ENCODE data around the gene CRLF3. TPM values are rescaled to one million over a fixed set of nuclear protein-coding genes. Genes with fewer than 3 reads are reported as not detected.

Gene CRLF3
- total RNA-seq, 1 experiment from 2014 or later, result 28.6 TPM

- in situ Hi-C loops (cut with HindIII; ENCODE audit: low pct_unique_long_range_greater_than_20kb, low sequenced_read_pairs) (no loop called here), intact Hi-C loops (cut with micrococcal nuclease; ENCODE audit: unreplicated experiment) (no loop called here)
- no TSS peak for BruUV-seq (replicated peaks)
- Histone ChIP-seq H3K4me1 (ENCODE audit: control insufficient read depth, insufficient read depth, low read length) (no peaks in the 10 kb centered on the region), H3K36me3 (ENCODE audit: control insufficient read depth, insufficient read depth, low read length) (0 out of 2 replicates have a peak, but pooled peaks cover 3% of the 10 kb centered on the region), H3K27me3 (ENCODE audit: control insufficient read depth, insufficient read depth, low read length) (no peaks in the 10 kb centered on the region), H3K27ac (ENCODE audit: low read length) (no peak overlapping the region), H3K4me3 (ENCODE audit: low read depth in 2 of 2, low read length in 2 of 2) (no peak overlapping the region), H3K9me3 (ENCODE audit: control insufficient read depth, insufficient read depth, low read depth, low read length) (no peaks in the 10 kb centered on the region)
- DNase-seq (ENCODE audit: low read depth, low spot score) (no peak), ATAC-seq (no peak)
- CTCF ChIA-PET, result interaction anchor here (0.5 kb wide), 1 partner anchor 9 kb away, joined by 10 read pairs; no protein-coding TSS in a partner anchor
- POLR2A ChIA-PET, result no interaction called here
- TF ChIP-seq SIN3A (IDR thresholded peaks at IDR 0.05; ENCODE audit: borderline replicate concordance, insufficient read depth, low read depth, low read length) (no peak), TCF7L2 (IDR thresholded peaks at IDR 0.05; ENCODE audit: low read depth, low read length) (no peak), POLR2AphosphoS5 (IDR thresholded peaks at IDR 0.05; ENCODE audit: low read depth, low read length) (no peak), CTCF (IDR thresholded peaks at IDR 0.05) (no peak), REST (IDR thresholded peaks at IDR 0.05; ENCODE audit: insufficient read depth in 1 of 2, low read depth in 2 of 2, low read length in 1 of 2) (no peak)
Measured at GRCh38 chr17:30796016-30796415, 28.5 kb downstream of the CRLF3 start.

DNA sequence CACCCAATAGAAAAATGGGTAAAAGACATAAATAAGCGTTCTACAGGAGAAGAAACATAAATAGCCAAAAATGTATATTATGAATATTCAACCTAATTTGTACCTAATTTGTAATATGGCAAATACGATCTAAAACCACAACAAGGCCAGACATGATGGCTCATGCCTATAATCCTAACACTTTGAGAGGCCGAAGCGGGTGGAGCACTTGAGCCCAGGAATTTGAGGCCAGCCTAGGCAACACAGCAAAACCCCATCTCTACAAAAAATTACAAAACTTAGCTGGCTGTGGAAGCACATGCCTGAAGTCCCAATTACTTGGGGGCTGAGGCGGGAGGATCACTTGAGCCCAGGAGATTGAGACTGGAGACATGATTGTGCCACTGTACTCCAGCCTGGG lies 30.1 kb downstream of the CRLF3 start:
- DNase-seq (ENCODE audit: low read depth, low spot score), result no peak
- intact Hi-C loops (cut with micrococcal nuclease; ENCODE audit: unreplicated experiment), result no loop called here
- in situ Hi-C loops (cut with HindIII; ENCODE audit: low pct_unique_long_range_greater_than_20kb, low sequenced_read_pairs), result no loop called here
- Histone ChIP-seq H3K36me3 (ENCODE audit: control insufficient read depth, insufficient read depth, low read length) (no peaks in the 10 kb centered on the region; the same call in 1 of the 2 replicates), H3K27me3 (ENCODE audit: control insufficient read depth, insufficient read depth, low read length) (no peaks in the 10 kb centered on the region), H3K27ac (ENCODE audit: low read length) (no peak overlapping the region), H3K4me3 (ENCODE audit: low read depth in 2 of 2, low read length in 2 of 2) (no peak overlapping the region), H3K9me3 (ENCODE audit: control insufficient read depth, insufficient read depth, low read depth, low read length) (no peaks in the 10 kb centered on the region), H3K4me1 (ENCODE audit: control insufficient read depth, insufficient read depth, low read length) (no peaks in the 10 kb centered on the region)
- POLR2A ChIA-PET, result interaction anchor here (0.5 kb wide), 1 partner anchor 21 kb away, joined by 4 read pairs; no protein-coding TSS in a partner anchor
- BruUV-seq (replicated peaks), result no TSS peak
- TF ChIP-seq SIN3A (IDR thresholded peaks at IDR 0.05; ENCODE audit: borderline replicate concordance, insufficient read depth, low read depth, low read length) (no peak), POLR2AphosphoS5 (IDR thresholded peaks at IDR 0.05; ENCODE audit: low read depth, low read length) (no peak), CTCF (IDR thresholded peaks at IDR 0.05) (no peak), REST (IDR thresholded peaks at IDR 0.05; ENCODE audit: insufficient read depth in 1 of 2, low read depth in 2 of 2, low read length in 1 of 2) (no peak), TCF7L2 (IDR thresholded peaks at IDR 0.05; ENCODE audit: low read depth, low read length) (no peak)
- ATAC-seq, result no peak
- CTCF ChIA-PET, result no interaction called here

Measured in Panc1 (cell line).